OCI-LY3 (cell line): ENCODE measurements around the gene RAI1.

Experiments used
- EZH2phosphoT487 ChIP-seq: fragments of 200-600 bp; shearing (Covaris generic); IDR thresholded peaks from 2 replicates; pipeline ENCODE4 v1.6.1; 2018; ENCODE audit warnings: antibody characterized with exemption, mixed run types, low read depth
- TF ChIP-seq, protein P1 (sequence below): fragments of 200-600, 300-600 bp; sonication (generic); IDR thresholded peaks from 2 replicates; pipeline ENCODE4 v1.5.1; 2014; ENCODE audit warnings: antibody characterized with exemption, low read length, low read depth

DNA sequence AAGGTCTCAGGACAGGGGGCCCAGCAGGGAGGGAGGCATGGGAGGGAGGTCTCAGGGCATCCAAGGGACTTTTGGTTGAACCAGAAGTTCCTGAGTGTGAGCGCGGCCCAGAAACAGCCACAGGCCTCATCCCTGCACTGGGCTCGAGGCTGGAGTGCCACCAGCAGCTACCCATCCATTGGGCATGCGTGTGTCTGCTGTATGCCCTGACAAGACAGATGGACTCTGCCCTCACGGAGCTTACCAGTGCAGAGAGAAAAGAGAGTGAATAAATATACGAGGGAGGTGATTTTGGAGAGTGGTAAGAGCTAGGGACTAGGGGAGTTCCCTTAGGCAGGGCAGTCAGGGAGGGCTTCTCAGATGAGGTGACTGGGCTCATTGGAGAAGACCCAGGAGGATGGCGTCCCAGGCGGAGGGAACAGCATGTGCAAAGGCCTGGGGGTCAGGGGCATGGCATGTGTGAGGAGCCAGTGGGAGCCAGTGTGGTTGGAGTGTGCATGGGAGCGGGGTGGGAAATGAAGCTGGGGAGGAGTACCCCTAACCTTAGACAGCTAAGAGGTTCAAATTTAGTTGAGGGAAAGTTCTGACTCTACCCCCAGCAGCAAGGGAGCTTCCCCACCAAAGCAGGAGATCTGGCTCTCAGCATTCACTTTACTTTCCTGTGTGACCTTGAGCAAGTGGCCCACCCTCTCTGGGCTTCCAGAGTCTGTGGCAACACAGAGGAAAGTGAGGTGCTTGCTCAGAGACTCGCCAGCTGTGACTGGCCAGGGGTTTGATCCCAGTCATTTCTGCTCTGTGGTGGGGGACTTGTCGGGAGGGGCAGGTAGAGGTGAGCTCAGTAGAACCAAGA lies 80.9 kb downstream of the RAI1 start:
- TF ChIP-seq, protein P1, sequence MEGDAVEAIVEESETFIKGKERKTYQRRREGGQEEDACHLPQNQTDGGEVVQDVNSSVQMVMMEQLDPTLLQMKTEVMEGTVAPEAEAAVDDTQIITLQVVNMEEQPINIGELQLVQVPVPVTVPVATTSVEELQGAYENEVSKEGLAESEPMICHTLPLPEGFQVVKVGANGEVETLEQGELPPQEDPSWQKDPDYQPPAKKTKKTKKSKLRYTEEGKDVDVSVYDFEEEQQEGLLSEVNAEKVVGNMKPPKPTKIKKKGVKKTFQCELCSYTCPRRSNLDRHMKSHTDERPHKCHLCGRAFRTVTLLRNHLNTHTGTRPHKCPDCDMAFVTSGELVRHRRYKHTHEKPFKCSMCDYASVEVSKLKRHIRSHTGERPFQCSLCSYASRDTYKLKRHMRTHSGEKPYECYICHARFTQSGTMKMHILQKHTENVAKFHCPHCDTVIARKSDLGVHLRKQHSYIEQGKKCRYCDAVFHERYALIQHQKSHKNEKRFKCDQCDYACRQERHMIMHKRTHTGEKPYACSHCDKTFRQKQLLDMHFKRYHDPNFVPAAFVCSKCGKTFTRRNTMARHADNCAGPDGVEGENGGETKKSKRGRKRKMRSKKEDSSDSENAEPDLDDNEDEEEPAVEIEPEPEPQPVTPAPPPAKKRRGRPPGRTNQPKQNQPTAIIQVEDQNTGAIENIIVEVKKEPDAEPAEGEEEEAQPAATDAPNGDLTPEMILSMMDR = no peak
- TF ChIP-seq EZH2phosphoT487 = no peak
